Measurements from ENCODE around the gene TERT.
"Not testable (repeated sequence)": the region's sequence is repeated elsewhere in the genome, so short reads cannot be mapped to it uniquely, and the experiment has no call there.

The TERT gene

DNA sequence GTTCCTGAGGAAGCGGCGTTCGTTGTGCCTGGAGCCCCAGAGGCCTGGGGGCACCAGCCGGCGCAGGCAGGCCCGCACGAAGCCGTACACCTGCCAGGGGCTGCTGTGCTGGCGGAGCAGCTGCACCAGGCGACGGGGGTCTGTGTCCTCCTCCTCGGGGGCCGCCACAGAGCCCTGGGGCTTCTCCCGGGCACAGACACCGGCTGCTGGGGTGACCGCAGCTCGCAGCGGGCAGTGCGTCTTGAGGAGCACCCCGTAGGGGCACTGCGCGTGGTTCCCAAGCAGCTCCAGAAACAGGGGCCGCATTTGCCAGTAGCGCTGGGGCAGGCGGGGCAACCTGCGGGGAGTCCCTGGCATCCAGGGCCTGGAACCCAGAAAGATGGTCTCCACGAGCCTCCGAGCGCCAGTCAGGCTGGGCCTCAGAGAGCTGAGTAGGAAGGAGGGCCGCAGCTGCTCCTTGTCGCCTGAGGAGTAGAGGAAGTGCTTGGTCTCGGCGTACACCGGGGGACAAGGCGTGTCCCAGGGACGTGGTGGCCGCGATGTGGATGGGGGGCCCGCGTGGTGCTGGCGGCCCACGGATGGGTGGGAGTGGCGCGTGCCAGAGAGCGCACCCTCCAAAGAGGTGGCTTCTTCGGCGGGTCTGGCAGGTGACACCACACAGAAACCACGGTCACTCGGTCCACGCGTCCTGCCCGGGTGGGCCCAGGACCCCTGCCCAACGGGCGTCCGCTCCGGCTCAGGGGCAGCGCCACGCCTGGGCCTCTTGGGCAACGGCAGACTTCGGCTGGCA is 1.3 kb downstream of the TERT start:
- DNase-seq = no peak

DNA sequence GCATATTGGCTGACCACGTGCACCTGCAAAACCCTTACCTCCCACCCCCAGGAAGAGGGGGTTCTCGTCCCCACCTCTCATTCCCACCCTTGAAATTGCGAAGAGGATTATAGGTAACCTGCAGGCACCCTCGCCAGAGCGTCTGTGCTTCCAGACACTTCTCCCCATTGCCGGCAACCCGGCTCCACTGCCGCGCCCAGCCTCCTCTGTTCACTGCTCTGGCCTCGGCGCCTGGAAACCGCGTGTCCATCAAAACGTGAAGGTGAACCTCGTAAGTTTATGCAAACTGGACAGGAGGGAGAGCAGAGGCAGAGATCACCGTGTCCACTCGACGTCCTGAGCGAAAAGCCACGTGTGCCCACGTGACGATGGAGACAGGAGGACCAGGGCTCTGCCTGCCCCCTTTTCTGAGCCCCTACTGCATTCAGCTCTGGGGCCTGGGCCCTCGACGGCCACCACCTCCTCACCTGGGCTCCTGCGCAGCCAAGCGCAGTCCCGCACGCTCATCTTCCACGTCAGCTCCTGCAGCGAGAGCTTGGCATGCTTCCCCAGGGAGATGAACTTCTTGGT is 1.9 kb downstream of the TERT start:
- DNase-seq = no peak

GRCh38 chr5:1292139-1292538 is 2.7 kb downstream of the TERT start:
- DNase-seq = no peak

DNA sequence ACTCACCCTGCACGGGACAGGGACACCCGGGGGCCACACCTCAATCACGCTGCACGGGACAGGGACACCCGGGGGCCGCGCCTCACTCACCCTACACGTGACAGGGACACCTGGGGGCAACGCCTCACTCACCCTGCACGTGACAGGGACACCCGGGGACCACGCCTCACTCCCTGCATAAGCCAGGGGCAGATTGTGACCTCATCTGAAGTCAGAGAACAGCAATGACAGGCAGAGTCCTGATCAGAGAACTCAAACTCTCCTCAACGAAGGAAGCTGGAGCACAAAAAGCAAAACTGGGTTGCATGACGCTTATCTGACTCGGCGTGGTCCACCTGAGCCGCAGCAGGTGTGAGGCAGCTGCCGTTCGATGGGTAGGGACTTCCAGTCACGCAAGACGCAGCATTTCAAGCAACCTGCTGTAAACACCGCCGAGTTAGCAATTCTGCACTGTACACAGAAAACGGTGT is 3.2 kb downstream of the TERT start:
- no peak for DNase-seq

- DNase-seq = not testable (repeated sequence)
Observed at GRCh38 chr5:1290956-1291355, 3.9 kb downstream of the TERT start.

DNA sequence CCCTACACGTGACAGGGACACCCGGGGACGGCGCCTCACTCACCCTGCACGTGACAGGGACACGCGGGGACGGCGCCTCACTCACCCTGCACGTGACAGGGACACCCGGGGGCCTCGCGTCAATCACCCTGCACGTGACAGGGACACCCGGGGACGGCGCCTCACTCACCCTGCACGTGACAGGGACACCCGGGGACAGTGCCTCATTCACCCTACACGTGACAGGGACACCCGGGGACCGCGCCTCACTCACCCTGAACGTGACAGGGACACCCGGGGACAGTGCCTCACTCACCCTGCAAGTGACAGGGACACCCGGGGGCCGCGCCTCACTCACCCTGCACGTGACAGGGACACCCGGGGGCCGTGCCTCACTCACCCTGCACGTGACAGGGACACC is 5.3 kb downstream of the TERT start:
- not testable (repeated sequence) for DNase-seq

DNA sequence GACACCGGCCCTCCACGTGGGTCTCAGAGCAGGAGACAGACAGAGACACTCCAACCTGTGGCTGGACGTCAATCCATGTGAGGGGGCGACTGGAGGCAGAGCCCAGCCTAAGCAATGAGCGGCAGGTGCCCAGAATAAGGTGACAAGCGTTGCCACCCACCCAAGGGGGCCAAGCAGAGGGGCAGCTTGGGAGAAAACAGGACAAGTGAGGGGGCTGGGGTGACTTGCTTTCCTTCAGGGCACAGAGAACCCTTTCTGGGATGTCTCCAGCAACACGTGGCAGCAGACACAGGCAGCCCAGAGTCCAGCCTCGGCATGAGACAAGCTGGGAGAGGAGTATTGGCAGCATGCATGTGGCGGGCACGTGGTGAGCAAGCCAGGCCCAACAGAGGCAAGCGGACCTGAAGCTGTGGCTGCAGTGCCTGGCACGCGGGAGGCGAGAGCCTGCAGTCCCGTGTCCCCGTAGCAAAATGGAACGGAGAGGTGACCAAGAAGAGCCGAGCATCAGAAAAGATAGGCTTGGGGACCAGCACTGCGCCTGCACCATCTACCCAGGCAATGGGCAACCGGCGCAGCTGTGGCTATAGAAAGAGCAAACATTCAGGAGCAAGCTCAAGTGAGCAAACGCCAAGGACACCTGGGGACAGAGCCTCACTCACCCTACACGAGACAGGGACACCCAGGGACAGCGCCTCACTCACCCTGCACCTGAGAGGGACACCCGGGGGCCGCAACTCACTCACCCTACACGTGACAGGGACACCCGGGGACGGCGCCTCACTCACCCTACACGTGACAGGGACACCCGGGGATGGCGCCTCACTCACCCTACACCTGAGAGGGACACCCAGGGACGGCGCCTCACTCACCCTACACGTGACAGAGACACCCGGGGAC is 6.2 kb downstream of the TERT start:
- no peak for DNase-seq

GRCh38 chr5:1285883-1286291 is 9.0 kb downstream of the TERT start:
- no peak for DNase-seq

DNA sequence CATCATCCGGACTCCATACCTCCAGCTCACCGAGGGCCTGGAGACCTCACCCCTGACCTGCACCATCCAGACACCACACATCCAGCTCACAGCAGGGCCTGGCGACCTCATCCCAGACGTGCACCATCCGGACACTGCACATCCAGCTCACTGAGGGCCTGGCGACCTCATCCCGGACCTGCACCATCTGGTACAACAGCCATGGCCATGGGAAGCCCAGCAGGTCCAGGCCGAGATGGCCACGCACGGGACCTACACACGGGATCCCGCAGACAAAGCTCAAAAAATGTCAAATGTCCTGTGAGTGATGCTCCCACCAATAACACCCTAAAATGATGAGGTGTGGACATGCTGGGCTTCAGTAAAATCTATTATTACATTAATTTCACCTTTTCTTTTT is 9.7 kb downstream of the TERT start:
- no peak for DNase-seq

GRCh38 chr5:1284336-1284970 is 10.4 kb downstream of the TERT start:
- DNase-seq = not testable (repeated sequence)

GRCh38 chr5:1283729-1284041 is 11.2 kb downstream of the TERT start:
- not testable (repeated sequence) for DNase-seq

DNA sequence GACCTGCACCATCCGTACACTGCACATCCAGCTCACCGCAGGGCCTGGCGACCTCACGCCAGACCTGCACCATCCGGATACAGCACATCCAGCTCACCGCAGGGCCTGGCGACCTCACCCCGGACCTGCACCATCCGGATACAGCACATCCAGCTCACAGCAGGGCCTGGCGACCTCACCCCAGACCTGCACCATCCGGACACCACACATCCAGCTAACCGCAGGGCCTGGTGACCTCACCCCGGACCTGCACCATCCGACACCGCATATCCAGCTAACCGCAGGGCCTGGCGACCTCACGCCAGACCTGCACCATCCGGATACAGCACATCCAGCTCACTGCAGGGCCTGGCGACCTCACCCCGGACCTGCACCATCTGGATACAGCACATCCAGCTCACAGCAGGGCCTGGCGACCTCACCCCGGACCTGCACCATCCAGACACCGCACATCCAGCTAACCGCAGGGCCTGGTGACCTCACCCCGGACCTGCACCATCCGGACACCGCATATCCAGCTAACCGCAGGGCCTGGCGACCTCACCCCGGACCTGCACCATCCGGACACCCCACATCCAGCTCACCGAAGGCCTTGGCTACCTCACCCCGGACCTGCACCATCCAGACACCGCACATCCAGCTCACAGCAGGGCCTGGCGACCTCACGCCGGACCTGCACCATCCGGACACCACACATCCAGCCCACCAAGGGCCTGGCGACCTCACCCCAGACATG is 11.7 kb downstream of the TERT start:
- not testable (repeated sequence) for DNase-seq

DNA sequence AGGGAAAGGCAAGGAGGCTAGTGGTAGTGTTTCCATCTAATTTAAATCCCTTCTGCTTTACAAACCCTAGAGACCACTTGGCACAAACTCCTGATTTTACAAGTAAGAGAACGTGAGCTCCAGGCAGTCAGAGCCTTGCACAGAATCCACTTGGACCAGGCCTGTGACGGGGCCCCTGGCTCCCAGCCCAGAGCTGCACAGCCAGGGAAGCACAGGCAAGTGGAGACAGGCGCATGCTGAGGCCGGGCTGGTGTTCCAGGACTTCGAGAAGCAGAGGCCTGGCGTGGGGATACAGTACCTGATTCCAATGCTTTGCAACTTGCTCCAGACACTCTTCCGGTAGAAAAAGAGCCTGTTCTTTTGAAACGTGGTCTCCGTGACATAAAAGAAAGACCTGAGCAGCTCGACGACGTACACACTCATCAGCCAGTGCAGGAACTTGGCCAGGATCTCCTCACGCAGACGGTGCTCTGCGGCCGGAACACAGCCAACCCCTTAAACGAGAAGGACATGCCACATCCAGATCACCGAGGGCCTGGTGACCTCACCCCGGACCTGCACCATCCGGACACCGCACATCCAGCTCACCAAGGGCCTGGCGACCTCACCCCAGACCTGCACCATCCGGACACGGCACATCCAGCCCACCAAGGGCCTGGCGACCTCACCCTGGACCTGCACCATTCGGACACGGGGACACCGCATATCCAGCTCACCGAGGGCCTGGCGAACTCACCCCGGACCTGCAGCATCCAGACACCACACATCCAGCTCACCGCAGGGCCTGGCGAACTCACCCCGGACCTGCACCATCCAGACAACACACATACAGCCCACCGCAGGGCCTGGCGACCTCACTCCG is 12.5 kb downstream of the TERT start:
- DNase-seq = no peak

GRCh38 chr5:1281038-1281882 is 13.6 kb downstream of the TERT start:
- DNase-seq = no peak

DNA sequence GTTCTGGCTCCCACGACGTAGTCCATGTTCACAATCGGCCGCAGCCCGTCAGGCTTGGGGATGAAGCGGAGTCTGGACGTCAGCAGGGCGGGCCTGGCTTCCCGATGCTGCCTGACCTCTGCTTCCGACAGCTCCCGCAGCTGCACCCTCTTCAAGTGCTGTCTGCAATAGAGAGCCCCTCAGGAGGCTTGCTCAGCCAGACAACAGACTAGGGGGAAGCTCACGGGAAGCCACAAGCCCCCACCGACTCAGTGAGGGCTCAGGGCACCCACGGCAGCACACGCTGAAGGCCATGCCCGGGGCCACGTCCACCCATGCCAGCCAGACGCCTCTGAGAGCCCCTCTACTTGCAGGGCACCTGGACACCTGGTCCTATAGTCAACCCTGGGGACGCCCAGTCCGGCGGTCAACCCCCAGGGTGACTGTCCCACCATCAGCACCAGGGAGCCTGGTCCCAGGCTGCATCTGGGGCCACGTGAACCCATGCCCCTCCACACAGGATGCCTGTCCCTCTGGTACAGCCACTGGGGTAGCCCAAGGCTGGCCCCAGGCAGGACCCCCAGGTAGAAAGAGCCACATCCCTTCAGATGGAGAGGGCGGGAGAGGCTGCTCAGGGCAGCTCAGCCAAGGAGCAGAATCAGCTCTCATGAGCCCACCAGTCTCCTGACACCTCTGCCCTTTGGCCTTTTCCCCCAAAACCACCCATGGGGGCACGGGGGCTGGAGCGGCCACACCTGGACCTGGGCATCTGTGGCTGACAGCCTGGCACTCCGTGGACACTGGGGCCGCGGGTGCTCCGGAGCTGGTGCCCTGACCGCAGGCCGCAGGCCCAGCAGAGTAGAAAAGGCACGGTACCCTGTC is 14.5 kb downstream of the TERT start:
- DNase-seq = no peak

- DNase-seq = no peak
Observed at GRCh38 chr5:1279443-1280151, 15.3 kb downstream of the TERT start.

- DNase-seq = no peak
Observed at GRCh38 chr5:1278656-1279442, 16.0 kb downstream of the TERT start.

- no peak for DNase-seq
Observed at GRCh38 chr5:1278216-1278615, 16.7 kb downstream of the TERT start.
